HG03280 (cell line): Measurements from ENCODE around the gene MBD4.
"Not testable (repeated sequence)": the region's sequence is repeated elsewhere in the genome, so short reads cannot be mapped to it uniquely, and the experiment has no call there.

ENCODE experiments used
- ATAC-seq: cut with Tn5 transposase; IDR thresholded peaks from one replicate; pipeline ENCODE4 v1.9.1; 2021; ENCODE audit warnings: mild to moderate bottlenecking, moderate library complexity; ENCODE audit not compliant: unreplicated experiment

Gene MBD4

GRCh38 chr3:129439817-129440617, at the start of gene MBD4, which contains the start of gene IFT122:
Gene MBD4 (minus strand): TSS chr3:129439948. CDS start chr3:129439833, 115 bp downstream.
Gene IFT122 (plus strand): TSS chr3:129440224. CDS start chr3:129440331, 107 bp downstream.
- ATAC-seq: peak; percentile 90

DNA sequence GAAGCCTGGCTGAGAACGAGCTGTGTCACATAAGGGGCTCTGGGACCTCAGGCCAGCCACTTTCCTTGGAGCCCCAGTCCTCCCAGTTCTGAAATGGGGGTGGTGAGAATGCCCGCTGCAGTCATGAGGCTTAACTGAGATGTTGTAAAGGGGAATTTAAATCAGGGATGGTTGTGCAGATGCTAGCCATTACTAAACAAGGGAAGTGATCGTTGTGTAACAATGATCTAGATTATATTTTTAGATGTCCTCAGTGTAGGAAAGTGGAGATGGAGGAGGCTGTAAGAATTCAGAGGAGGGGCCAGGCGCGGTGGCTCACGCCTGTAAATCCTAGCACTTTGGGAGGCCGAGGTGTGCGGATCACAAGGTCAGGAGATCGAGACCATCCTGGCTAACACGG, 49.5 kb upstream of the MBD4 start:
- not testable (repeated sequence) for ATAC-seq

DNA sequence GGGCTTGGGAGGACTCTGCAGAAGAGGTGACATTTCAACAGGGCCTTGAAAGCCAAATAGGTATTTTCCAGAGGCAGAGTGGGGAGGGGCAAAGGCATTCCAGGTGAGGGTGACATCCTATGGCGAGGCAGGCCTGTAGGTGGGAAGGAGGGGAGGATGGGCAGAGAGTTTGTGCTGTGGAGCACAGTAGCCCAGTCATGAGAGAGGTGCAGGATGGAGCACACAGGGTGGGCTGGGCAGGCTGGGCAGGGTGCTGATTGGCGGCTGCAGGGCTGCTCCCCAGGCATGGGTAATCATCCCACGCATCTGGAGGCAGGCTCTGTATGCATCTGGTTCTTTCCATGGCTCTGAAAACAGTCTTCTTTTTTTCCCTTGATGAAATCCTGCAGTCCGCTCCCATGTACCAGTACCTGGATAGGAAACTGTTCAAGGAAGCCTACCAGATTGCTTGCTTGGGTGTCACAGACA, 48.2 kb upstream of the MBD4 start:
- not testable (repeated sequence) for ATAC-seq

GRCh38 chr3:129487183-129487867, 47.6 kb upstream of the MBD4 start:
- ATAC-seq: no peak

DNA sequence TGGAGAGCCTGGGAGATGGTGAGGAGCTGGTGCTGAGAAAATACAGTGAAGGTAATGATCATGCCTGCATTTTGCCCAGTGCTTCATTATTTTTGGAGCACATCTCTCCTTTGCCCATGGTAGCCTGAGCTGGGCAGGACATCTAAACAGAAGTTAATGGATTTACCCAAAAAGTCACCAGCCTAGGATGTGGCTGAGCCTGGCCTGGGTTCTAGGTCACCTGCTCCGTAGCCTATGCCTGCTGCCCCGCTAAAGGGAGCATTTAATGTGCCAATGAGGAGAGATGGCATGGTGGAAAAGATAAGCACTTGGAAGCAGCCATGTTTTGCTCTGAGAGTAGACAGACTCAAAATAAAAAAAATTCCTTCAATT, 46.9 kb upstream of the MBD4 start:
- ATAC-seq: no peak

GRCh38 chr3:129485721-129486663, 46.2 kb upstream of the MBD4 start:
- peak; percentile 56 for ATAC-seq

GRCh38 chr3:129485146-129485545, 45.4 kb upstream of the MBD4 start:
- ATAC-seq: not testable (repeated sequence)

- ATAC-seq: no peak
Observed at GRCh38 chr3:129483870-129484269, 44.1 kb upstream of the MBD4 start.

- ATAC-seq: no peak
Observed at GRCh38 chr3:129482721-129483120, 43.0 kb upstream of the MBD4 start.

DNA sequence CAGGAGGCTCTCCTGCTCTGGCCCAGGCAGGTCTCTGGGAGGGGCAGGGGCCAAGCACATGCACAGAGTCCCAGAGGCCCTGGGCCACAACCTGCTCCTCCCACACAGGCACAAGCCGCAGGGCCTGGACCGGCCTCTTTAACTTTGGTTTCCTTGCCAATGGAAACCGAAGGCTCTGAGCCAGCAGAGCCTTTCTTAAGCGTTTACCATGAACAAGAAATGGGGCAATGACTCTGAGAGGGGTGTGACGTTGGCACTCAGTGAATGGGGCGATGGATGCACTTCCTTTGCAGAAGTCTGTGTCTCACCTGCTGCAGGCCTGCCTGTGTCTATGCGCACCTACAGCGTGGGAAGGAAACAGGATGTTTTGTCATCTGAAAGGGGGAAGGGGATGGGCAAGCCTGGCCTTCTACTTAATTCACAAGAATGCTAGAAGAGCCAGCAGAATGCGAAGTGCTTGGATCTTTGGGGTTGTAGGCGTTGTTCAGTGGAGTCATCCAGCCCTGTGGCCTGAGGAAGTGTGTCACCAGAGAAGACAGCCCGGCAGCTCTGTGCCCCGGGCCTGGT, 42.1 kb upstream of the MBD4 start:
- no peak for ATAC-seq

GRCh38 chr3:129481225-129481765, 41.5 kb upstream of the MBD4 start:
- not testable (repeated sequence) for ATAC-seq

DNA sequence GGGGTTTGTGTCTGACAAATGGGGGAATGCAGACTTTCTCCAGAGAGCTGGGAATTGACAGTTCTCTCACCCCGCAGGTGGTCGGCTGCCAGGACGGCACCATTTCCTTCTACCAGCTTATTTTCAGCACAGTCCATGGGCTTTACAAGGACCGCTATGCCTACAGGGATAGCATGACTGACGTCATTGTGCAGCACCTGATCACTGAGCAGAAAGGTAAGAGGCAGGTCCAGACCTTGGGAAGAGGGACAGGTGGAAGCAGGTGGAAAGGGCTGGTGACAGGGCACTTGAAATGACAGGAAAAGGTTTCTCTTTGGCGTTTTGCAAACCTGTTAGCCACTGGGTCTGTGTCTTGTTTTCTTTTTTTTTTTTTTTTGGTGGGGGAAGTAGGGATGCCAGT, 36.8 kb upstream of the MBD4 start:
- ATAC-seq: no peak

DNA sequence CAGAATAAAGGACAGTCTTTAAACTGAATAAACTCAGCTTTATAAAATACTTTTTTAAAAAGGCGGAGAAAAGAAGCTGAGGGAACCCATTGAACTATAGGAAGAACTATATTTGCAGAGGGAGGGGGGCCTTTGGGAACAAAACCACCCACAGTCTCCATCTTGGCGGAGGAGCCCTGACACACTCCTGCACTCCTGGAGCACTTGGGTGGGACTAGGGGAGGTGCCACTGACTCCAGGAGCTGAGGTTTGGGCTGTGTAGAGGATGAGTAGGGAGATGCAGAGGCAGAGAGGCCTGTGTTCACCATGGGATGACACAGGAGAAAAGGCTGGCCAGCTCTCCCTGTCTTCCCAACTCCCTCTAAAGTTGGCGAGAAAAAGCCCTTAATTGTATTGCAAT, 36.1 kb upstream of the MBD4 start:
- ATAC-seq: no peak

- ATAC-seq: no peak
Observed at GRCh38 chr3:129474984-129475804, 35.4 kb upstream of the MBD4 start.

DNA sequence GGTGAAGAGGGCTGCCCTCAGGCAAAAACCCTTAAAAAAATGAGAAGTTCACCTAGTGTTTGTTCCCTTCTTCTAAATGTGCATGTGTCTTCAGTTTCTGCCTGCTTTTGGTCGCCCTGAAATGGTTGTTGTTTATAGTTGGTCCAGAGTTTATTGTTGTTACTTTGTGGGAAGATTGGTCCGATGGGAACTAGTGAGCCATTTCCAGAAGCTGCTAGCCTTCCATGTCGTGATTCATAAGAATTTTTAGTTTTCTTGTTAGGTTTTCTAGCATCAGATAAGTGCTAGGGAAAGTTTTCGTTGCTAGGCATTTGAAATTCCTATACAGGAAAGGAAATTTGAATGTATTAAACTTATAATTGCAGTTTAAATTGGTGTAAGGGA, 34.0 kb upstream of the MBD4 start:
- ATAC-seq: no peak

GRCh38 chr3:129473067-129473768, 33.5 kb upstream of the MBD4 start:
- ATAC-seq: no peak

- ATAC-seq: no peak
Observed at GRCh38 chr3:129470861-129471260, 31.1 kb upstream of the MBD4 start.

DNA sequence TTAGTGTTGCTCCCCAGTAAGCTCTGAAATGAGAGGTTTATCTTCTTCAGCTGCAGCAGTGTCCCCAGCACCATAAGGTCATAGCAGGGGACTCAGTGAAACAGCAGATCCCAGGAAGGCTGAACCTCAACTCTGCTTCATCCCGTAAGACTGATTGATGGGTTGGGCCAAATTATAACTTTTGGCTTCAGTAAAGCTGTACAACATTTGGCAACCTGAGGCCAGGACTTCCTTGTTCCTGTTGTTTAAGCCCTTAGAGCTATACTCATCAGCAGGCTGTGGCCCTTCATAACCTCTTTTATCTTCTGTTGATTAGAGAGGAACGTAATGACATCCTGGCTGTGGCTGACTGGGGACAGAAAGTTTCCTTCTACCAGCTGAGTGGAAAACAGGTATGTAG, 29.3 kb upstream of the MBD4 start:
- no peak for ATAC-seq

DNA sequence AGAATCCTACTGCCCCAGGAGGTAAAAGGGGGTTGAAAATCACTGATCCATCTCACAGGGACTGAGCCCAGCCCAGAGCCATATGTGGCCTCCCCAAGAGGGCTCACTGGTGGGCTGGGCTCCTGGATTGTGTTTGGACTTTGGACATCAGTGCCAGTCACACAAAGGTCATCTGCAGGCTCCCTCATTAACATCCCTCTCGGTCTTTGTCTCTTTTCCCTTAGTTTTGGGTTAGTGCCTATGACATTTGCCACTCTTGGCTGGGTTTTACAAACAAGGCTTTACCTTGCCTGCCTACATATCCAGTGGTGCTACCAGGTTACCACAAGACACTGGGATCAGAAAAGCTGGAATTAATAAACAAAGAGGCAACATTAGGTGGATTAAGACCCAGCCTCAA, 28.2 kb upstream of the MBD4 start:
- ATAC-seq: no peak
